Measurements from ENCODE around the gene SLC52A1. TPM values are rescaled to one million over a fixed set of nuclear protein-coding genes. Genes with fewer than 3 reads are reported as not detected.

The SLC52A1 gene
- total RNA-seq, 1 donor from 2014 or later = 0.14 TPM

DNA sequence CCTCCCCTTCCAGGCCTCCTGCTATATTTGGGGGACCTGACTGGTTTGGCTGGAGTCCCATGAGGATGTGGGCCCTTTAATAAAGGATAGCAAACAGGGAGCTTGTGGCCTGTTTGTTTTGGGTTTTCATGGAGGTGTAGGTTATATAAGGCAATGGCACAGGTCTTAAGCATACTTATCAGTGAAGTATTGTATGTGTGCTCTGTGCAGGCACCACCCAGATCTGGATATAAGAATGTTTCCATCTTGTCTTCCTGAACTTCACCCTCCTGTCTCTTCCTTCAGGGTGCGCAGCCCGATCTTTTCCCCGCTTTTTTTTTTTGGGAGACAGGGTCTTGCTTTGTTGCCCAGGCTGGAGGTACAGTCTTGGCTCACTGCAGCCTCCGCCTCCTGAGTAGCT is 10.6 kb downstream of the SLC52A1 start:
- H3K27ac Mint-ChIP-seq = no peak overlapping the region
- intact Hi-C loops (cut with micrococcal nuclease) = no loop called here
- H3K4me3 Mint-ChIP-seq (ENCODE audit: low read depth) = no peak overlapping the region
- no peak for DNase-seq (ENCODE audit: low spot score)
- H3K27me3 Mint-ChIP-seq (ENCODE audit: low read depth) = no peaks in the 10 kb centered on the region
- no peaks in the 10 kb centered on the region for H3K9me3 Mint-ChIP-seq
- H3K4me1 Mint-ChIP-seq (ENCODE audit: low read depth) = no peaks in the 10 kb centered on the region
- peaks cover 28% of the 10 kb centered on the region for H3K36me3 Mint-ChIP-seq (ENCODE audit: low read depth)

DNA sequence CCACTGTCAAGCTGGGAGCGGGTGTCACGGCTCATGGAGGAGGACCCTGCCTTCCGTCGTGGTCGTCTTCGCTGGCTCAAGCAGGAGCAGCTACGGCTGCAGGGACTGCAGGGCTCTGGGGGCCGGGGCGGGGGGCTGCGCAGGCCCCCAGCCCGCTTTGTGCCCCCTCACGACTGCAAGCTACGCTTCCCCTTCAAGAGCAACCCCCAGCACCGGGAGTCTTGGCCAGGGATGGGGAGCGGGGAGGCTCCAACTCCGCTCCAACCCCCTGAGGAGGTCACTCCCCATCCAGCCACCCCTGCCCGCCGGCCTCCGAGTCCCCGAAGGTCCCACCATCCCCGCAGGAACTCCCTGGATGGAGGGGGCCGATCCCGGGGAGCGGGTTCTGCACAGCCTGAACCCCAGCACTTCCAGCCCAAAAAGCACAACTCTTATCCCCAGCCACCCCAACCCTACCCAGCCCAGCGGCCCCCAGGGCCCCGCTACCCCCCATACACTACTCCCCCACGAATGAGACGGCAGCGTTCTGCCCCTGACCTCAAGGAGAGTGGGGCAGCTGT is 11.6 kb downstream of the SLC52A1 start:
- H3K36me3 Mint-ChIP-seq (ENCODE audit: low read depth) = peaks cover 36% of the 10 kb centered on the region
- no peaks in the 10 kb centered on the region for H3K27me3 Mint-ChIP-seq (ENCODE audit: low read depth)
- no peaks in the 10 kb centered on the region for H3K9me3 Mint-ChIP-seq
- peaks cover 5% of the 10 kb centered on the region for H3K4me1 Mint-ChIP-seq (ENCODE audit: low read depth)
- intact Hi-C loops (cut with micrococcal nuclease) = no loop called here
- no peak for DNase-seq (ENCODE audit: low spot score)
- peak overlapping the region; percentile 5 for H3K27ac Mint-ChIP-seq
- H3K4me3 Mint-ChIP-seq (ENCODE audit: low read depth) = no peak overlapping the region

DNA sequence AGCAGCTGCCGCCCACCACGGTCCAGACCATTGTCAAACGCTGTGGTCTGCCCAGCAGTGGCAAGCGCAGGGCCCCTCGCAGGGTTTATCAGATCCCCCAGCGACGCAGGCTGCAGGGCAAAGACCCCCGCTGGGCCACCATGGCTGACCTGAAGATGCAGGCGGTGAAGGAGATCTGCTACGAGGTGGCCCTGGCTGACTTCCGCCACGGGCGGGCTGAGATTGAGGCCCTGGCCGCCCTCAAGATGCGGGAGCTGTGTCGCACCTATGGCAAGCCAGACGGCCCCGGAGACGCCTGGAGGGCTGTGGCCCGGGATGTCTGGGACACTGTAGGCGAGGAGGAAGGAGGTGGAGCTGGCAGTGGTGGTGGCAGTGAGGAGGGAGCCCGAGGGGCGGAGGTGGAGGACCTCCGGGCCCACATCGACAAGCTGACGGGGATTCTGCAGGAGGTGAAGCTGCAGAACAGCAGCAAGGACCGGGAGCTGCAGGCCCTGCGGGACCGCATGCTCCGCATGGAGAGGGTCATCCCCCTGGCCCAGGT is 13.0 kb downstream of the SLC52A1 start:
- Mint-ChIP-seq H3K27ac (no peak overlapping the region), H3K36me3 (ENCODE audit: low read depth) (peaks cover 37% of the 10 kb centered on the region), H3K9me3 (no peaks in the 10 kb centered on the region), H3K4me3 (ENCODE audit: low read depth) (no peak overlapping the region), H3K4me1 (ENCODE audit: low read depth) (peaks cover 5% of the 10 kb centered on the region), H3K27me3 (ENCODE audit: low read depth) (no peaks in the 10 kb centered on the region)
- no peak for DNase-seq (ENCODE audit: low spot score)
- intact Hi-C loops (cut with micrococcal nuclease) = no loop called here

DNA sequence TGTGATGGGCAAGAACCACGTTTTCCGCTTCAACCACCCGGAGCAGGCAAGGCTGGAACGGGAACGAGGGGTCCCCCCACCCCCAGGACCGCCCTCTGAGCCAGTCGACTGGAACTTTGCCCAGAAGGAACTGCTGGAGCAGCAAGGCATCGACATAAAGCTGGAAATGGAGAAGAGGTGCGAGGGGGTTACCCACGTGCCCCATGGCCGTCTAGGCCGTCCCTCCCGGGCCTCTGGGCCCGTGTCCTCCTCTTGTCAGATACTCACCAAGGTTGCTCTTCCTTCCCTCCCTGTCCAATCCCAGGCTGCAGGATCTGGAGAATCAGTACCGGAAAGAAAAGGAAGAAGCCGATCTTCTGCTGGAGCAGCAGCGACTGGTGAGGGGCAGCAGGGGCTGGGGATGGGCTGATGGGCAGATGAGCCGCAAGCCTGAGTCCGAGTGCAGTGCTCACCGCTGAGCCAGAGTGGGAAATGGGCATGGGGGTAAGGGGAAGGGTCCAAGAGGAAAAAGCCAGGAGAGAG is 14.7 kb downstream of the SLC52A1 start:
- DNase-seq (ENCODE audit: low spot score) = no peak
- intact Hi-C loops (cut with micrococcal nuclease) = no loop called here
- peaks cover 42% of the 10 kb centered on the region for H3K36me3 Mint-ChIP-seq (ENCODE audit: low read depth)
- no peaks in the 10 kb centered on the region for H3K9me3 Mint-ChIP-seq
- H3K27me3 Mint-ChIP-seq (ENCODE audit: low read depth) = no peaks in the 10 kb centered on the region
- H3K4me3 Mint-ChIP-seq (ENCODE audit: low read depth) = no peak overlapping the region
- H3K27ac Mint-ChIP-seq = no peak overlapping the region
- peaks cover 5% of the 10 kb centered on the region for H3K4me1 Mint-ChIP-seq (ENCODE audit: low read depth)

DNA sequence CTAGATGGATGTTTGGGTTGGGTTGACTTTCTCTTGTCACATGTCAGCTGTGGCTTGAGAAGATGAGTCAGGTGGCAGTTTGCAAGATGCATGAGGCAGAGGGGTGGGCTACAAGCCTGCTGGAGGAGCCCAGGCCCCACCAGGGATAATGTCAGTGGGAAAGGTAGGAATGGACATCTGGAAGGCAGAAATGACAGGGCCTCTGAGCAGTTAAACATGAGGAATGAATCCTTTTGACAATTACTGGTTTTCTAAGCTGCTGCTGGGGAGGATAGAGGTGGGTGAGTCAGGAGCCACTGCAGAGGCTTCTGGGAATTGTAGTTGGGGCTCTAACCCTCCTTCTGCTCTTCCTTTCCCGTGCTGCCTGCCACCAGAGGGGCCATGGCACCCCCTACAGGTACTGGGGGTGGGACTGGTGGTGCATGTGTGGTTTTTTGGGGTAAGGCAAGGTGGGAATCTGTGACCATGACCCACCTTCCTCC is 15.7 kb downstream of the SLC52A1 start:
- no peaks in the 10 kb centered on the region for H3K9me3 Mint-ChIP-seq
- no peak for DNase-seq (ENCODE audit: low spot score)
- H3K27me3 Mint-ChIP-seq (ENCODE audit: low read depth) = no peaks in the 10 kb centered on the region
- peaks cover 49% of the 10 kb centered on the region for H3K36me3 Mint-ChIP-seq (ENCODE audit: low read depth)
- no peak overlapping the region for H3K4me3 Mint-ChIP-seq (ENCODE audit: low read depth)
- H3K4me1 Mint-ChIP-seq (ENCODE audit: low read depth) = peaks cover 5% of the 10 kb centered on the region
- intact Hi-C loops (cut with micrococcal nuclease) = no loop called here
- H3K27ac Mint-ChIP-seq = peak overlapping the region; percentile 70

DNA sequence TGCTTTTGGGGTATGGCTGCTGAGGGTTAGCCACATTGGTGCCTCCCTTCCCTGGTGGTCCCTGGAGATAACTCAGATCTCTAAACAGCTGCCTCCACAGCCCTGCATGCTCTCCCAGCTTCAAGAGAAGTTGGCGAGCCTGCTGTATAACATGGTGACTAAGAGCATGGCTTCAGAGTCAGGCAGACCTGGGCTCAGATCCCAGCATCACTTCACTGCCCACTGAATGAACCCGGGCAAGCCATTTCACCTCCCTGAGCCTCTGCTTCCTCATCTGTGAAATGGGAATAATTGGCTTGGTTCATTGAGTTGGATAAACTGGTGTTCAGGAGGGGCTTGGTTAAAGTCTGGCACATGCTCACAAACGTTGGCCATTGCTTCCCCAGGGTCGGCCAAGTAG is 20.9 kb downstream of the SLC52A1 start:
- DNase-seq (ENCODE audit: low spot score) = no peak
- H3K4me3 Mint-ChIP-seq (ENCODE audit: low read depth) = no peak overlapping the region
- no peak overlapping the region for H3K27ac Mint-ChIP-seq
- no peaks in the 10 kb centered on the region for H3K27me3 Mint-ChIP-seq (ENCODE audit: low read depth)
- intact Hi-C loops (cut with micrococcal nuclease) = no loop called here
- H3K4me1 Mint-ChIP-seq (ENCODE audit: low read depth) = peaks cover 17% of the 10 kb centered on the region
- H3K36me3 Mint-ChIP-seq (ENCODE audit: low read depth) = peaks cover 46% of the 10 kb centered on the region
- H3K9me3 Mint-ChIP-seq = no peaks in the 10 kb centered on the region

DNA sequence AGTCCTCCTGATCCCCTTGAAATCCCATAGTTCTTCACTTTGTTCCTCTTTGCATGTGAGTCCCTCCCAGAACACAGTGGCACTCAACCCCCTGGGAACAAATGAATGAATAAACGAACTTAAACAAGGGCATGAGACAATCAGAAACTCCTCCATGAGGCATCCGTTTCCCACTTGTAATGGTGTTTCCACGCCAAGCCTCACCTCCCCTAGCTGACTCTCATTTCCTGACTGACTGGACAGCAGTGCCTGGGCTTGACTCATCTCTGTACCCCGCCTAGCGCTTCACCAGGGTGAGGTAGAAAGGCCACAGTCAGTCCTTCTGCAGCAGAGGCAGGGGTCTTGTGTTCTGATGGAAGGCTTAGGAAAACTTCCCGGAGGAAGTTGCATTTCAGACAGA is 23.3 kb downstream of the SLC52A1 start:
- no peaks in the 10 kb centered on the region for H3K27me3 Mint-ChIP-seq (ENCODE audit: low read depth)
- no peak for DNase-seq (ENCODE audit: low spot score)
- H3K36me3 Mint-ChIP-seq (ENCODE audit: low read depth) = peaks cover 56% of the 10 kb centered on the region
- no peak overlapping the region for H3K4me3 Mint-ChIP-seq (ENCODE audit: low read depth)
- peaks cover 13% of the 10 kb centered on the region for H3K4me1 Mint-ChIP-seq (ENCODE audit: low read depth)
- intact Hi-C loops (cut with micrococcal nuclease) = no loop called here
- peak overlapping the region; percentile 79 for H3K27ac Mint-ChIP-seq
- no peaks in the 10 kb centered on the region for H3K9me3 Mint-ChIP-seq

DNA sequence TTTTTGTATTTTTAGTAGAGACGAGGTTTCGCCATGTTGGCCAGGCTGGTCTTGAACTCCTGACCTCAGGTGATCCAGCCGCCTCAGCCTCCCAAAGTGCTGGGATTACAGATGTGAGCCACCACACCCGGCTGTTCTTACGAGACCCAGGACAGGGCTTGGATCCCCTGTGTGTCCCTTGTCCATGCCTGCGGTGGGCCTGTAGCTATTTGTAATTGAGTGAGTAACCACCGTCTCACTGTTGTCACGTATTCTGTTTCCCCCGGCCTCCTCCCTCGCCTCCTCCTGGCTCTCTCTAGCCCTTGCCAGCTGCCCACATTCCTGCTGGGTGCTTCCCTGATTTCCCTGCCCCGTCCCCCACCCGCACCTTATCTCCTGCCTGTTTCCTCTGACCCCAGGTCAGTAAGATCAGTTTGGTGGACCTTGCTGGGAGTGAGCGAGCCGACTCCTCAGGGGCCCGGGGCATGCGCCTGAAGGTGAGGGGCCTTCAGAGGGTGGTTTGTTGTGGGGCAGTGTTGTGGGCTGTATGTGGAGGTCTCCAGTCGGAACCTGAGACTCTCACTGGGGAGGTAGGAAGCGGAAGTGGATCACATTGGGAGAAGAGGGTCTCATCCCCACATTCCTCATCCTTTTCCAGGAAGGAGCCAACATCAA is 31.9 kb downstream of the SLC52A1 start:
- Mint-ChIP-seq H3K27ac (no peak overlapping the region), H3K9me3 (no peaks in the 10 kb centered on the region), H3K36me3 (ENCODE audit: low read depth) (peaks cover 71% of the 10 kb centered on the region), H3K4me1 (ENCODE audit: low read depth) (peaks cover 6% of the 10 kb centered on the region), H3K27me3 (ENCODE audit: low read depth) (no peaks in the 10 kb centered on the region), H3K4me3 (ENCODE audit: low read depth) (no peak overlapping the region)
- intact Hi-C loops (cut with micrococcal nuclease) = no loop called here
- DNase-seq (ENCODE audit: low spot score) = no peak

DNA sequence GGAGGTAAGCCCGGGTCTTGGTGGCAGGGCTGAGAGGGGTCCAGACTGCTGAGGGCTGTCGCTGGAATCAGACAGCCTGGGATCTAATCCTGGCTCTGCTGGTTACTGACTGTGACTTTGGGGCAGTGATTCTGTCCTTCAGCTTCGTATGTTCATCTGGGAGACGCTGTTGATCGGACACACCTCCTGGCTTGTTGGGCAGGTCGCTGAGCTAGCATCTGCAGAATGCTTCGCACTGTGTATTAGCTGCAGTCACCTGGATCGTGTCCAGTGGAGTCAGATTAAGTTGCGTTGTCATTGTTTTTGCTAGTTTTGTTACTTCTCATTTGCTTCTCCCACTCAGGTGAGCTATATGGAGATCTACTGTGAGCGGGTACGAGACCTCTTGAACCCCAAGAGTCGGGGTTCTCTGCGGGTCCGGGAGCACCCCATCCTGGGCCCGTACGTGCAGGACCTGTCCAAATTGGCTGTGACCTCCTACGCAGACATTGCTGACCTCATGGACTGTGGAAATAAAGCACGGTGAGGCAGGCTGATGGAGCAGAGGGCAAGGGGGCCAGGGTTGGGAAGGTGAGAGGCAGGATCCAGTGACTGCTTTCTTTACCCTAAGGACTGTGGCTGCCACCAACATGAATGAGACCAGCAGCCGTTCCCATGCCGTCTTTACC is 33.0 kb downstream of the SLC52A1 start:
- no peak for DNase-seq (ENCODE audit: low spot score)
- no peaks in the 10 kb centered on the region for H3K9me3 Mint-ChIP-seq
- H3K4me3 Mint-ChIP-seq (ENCODE audit: low read depth) = no peak overlapping the region
- peaks cover 60% of the 10 kb centered on the region for H3K36me3 Mint-ChIP-seq (ENCODE audit: low read depth)
- H3K27me3 Mint-ChIP-seq (ENCODE audit: low read depth) = no peaks in the 10 kb centered on the region
- intact Hi-C loops (cut with micrococcal nuclease) = no loop called here
- no peak overlapping the region for H3K27ac Mint-ChIP-seq
- H3K4me1 Mint-ChIP-seq (ENCODE audit: low read depth) = peaks cover 6% of the 10 kb centered on the region

DNA sequence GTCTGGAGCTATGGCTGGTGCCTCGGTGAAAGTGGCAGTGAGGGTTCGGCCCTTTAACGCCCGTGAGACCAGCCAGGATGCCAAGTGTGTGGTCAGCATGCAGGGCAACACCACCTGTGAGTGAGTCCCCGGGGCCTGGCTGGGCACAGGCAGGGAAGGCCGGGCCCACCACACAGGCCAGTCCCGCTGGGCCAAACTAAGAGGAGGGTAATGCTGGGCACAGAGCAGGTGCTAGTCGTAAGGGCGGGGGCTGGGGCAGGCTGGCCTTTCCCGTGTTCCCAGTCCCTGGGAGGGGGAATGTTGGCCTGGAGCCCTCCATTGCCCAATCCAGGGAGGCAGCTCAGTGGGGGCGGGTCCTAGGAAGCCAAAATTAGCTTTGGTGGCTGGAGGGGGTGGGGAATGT is 35.0 kb downstream of the SLC52A1 start:
- Mint-ChIP-seq H3K36me3 (ENCODE audit: low read depth) (peaks cover 48% of the 10 kb centered on the region), H3K9me3 (no peaks in the 10 kb centered on the region), H3K27ac (no peak overlapping the region), H3K4me1 (ENCODE audit: low read depth) (peaks cover 10% of the 10 kb centered on the region), H3K27me3 (ENCODE audit: low read depth) (no peaks in the 10 kb centered on the region), H3K4me3 (ENCODE audit: low read depth) (no peak overlapping the region)
- no peak for DNase-seq (ENCODE audit: low spot score)
- intact Hi-C loops (cut with micrococcal nuclease) = no loop called here

DNA sequence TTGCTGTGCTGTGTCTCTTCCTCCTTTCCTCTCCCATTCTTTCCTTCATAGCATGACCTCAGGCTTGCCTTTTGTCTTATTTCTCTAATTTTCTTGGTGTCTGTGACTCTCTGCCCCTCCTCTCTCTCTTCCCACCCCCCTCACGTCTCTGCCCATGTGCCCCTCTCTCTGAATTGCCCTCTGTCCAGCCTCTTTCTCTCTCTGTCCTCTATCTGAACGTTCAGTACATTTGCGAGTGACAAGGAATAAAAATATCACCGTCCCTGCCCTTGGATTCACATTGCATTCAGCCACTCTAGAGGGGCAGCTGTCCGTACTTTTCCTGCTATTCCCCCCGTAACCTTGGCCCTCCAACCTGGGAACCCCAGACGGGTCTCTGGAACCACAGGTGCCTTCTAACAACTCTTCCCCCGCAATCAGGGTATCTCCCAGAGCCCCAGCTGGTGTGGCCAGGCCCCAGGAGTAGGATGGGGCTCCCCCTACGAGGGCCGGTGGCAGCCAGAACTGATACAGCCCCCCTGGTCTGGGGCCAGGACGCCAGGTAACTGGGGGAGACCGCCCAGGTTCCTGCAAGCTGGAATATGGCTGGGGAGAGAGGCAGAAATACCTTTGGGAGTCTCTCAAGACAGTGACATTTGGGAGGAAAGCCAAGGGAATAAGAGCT is 35.7 kb downstream of the SLC52A1 start:
- no peak for DNase-seq (ENCODE audit: low spot score)
- Mint-ChIP-seq H3K4me3 (ENCODE audit: low read depth) (peak overlapping the region; percentile 86), H3K27me3 (ENCODE audit: low read depth) (no peaks in the 10 kb centered on the region), H3K4me1 (ENCODE audit: low read depth) (peaks cover 12% of the 10 kb centered on the region), H3K9me3 (no peaks in the 10 kb centered on the region), H3K27ac (peak overlapping the region; percentile 18), H3K36me3 (ENCODE audit: low read depth) (peaks cover 42% of the 10 kb centered on the region)
- intact Hi-C loops (cut with micrococcal nuclease) = loop anchor here (5.0 kb wide), 1 partner anchor 33 kb away; no protein-coding TSS in a partner anchor

DNA sequence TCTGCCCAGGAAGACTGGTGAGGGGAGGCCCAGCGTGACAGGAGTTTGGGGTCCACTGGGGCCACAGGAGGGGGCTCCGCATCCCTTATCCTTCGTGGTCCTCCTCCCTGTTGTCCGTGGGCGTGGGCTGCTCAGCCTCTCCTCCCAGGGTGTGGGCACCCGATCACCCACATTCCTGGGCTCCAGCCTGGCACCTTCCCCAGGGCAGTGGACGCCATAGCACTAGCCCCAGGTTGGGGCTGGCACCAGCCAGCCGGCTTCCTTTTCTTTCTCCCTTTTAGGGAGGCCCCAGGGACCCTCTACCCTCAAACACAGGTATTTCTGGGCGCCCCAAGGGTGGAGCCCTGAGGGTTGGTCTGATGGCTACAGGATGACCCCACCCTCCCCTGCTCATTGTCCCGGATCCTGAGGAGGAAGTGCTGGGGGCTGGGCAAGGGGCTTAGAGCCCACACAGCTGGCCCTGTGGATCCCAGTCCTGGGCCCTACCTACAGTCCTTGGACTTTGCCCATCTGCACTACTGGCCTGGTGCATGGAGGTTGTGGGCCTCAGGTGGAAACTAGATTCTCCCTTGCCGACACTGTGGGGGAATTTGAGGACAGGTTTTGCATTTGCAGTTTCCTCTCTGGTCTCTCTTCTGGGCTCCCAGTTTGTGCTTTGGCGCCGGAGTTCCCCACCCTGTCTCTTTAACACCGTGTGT is 36.3 kb downstream of the SLC52A1 start:
- Mint-ChIP-seq H3K27ac (peak overlapping the region; percentile 38), H3K9me3 (no peaks in the 10 kb centered on the region), H3K27me3 (ENCODE audit: low read depth) (no peaks in the 10 kb centered on the region), H3K36me3 (ENCODE audit: low read depth) (peaks cover 35% of the 10 kb centered on the region), H3K4me3 (ENCODE audit: low read depth) (peak overlapping the region; percentile 86), H3K4me1 (ENCODE audit: low read depth) (peaks cover 12% of the 10 kb centered on the region)
- intact Hi-C loops (cut with micrococcal nuclease) = loop anchor here (5.0 kb wide), 1 partner anchor 33 kb away; no protein-coding TSS in a partner anchor
- DNase-seq (ENCODE audit: low spot score) = no peak

Data from activated T-helper 2 cell treated with anti-CD3 and anti-CD28 coated beads, Interferon-gamma antibody, Interleukin-2, Interleukin-4, amounts not matched to agents 10 μg/mL and 5 μg/mL and 100 μg/mL, durations not matched to agents 14 hours and 24 hours and 36 hours (primary cell).